Neural cell (in vitro differentiated cells): ENCODE measurements around the gene UACA. TPM values are rescaled to one million over a fixed set of nuclear protein-coding genes. Genes with fewer than 3 reads are reported as not detected.

ENCODE experiments used
- H2AFZ ChIP-seq: fragments of 200-600, 300-800 bp; sonication (generic), shearing (Covaris generic); 2 replicates; pipeline ENCODE4 v1.6.0; 2014; ENCODE audit warnings: low read depth, mild to moderate bottlenecking, antibody characterized with exemption, low read length, moderate library complexity
- H3F3A ChIP-seq: fragments of 200-600 bp; shearing (Covaris generic); 2 replicates; pipeline ENCODE4 v1.6.1; 2016; ENCODE audit warnings: mild to moderate bottlenecking, moderate library complexity, mixed read lengths, antibody characterized with exemption, low read length; ENCODE audit not compliant: insufficient read depth, poor library complexity, severe bottlenecking
- H3K27ac ChIP-seq: fragments of 200-600, 300-800 bp; sonication (generic), shearing (Covaris generic); 2 replicates; pipeline ENCODE4 v1.5.1; 2014; ENCODE audit warnings: mild to moderate bottlenecking, low read length, moderate library complexity
- H3K27me3 ChIP-seq: fragments of 300-800, 200-600 bp; sonication (generic), shearing (Covaris generic); 2 replicates; pipeline ENCODE4 v1.6.0; 2014; ENCODE audit warnings: mild to moderate bottlenecking, low read depth, low read length, moderate library complexity; ENCODE audit not compliant: insufficient read depth
- H3K36me3 ChIP-seq: fragments of 300-800, 200-600 bp; sonication (generic), shearing (Covaris generic); 2 replicates; pipeline ENCODE4 v1.5.1; 2014; ENCODE audit warnings: mild to moderate bottlenecking, antibody characterized with exemption, low read length, moderate library complexity; ENCODE audit not compliant: insufficient read depth
- H3K4me2 ChIP-seq: fragments of 300-800, 200-600 bp; sonication (generic), shearing (Covaris generic); 2 replicates; pipeline ENCODE4 v1.6.0; 2014; ENCODE audit warnings: mild to moderate bottlenecking, low read length
- H3K4me3 ChIP-seq: fragments of 300-800, 200-600 bp; sonication (generic), shearing (Covaris generic); 2 replicates; pipeline ENCODE4 v1.5.1; 2014; ENCODE audit warnings: mild to moderate bottlenecking, low read length, moderate library complexity
- H3K79me2 ChIP-seq: fragments of 200-600 bp; shearing (Covaris generic); replicated peaks from 2 replicates; pipeline ENCODE4 v1.6.0; 2014; ENCODE audit warnings: mild to moderate bottlenecking, low read length, moderate library complexity; ENCODE audit not compliant: insufficient read depth
- H3K9ac ChIP-seq: fragments of 300-800, 200-600 bp; sonication (generic), shearing (Covaris generic); 2 replicates; pipeline ENCODE4 v1.6.1; 2016; ENCODE audit warnings: mild to moderate bottlenecking, low read length, mixed read lengths
- H3K9me2 ChIP-seq: fragments of 200-600 bp; shearing (Covaris generic); 2 replicates; pipeline ENCODE4 v1.6.1; 2016; ENCODE audit warnings: mild to moderate bottlenecking, low read length, mixed read lengths; ENCODE audit not compliant: insufficient read depth
- H3K9me3 ChIP-seq: fragments of 200-600, 300-800 bp; sonication (generic), shearing (Covaris generic); 2 replicates; pipeline ENCODE4 v1.6.1; 2016; ENCODE audit warnings: mild to moderate bottlenecking, mixed run types, low read length, moderate library complexity, mixed read lengths
- H4K20me1 ChIP-seq: fragments of 200-600 bp; shearing (Covaris generic); 2 replicates; pipeline ENCODE4 v1.6.1; 2016; ENCODE audit warnings: mild to moderate bottlenecking, mixed run types; ENCODE audit not compliant: insufficient read depth
- EP300 ChIP-seq: fragments of 450-650 bp; conservative IDR thresholded peaks from 2 replicates; pipeline ENCODE4 v1.6.1; 2014; ENCODE audit warnings: antibody characterized with exemption, mild to moderate bottlenecking, moderate library complexity; ENCODE audit not compliant: poor library complexity, severe bottlenecking
- EZH2 ChIP-seq: fragments of 200-600, 300-800 bp; shearing (Covaris generic), sonication (generic); IDR thresholded peaks from 2 replicates; pipeline ENCODE4 v1.6.1; 2014; ENCODE audit warnings: antibody characterized with exemption, low read length, borderline replicate concordance, mild to moderate bottlenecking; ENCODE audit not compliant: insufficient read depth, poor library complexity, severe bottlenecking
- MXI1 ChIP-seq: fragments of 450-650 bp; conservative IDR thresholded peaks from 2 replicates; pipeline ENCODE4 v1.6.1; 2014; ENCODE audit warnings: antibody characterized with exemption, mild to moderate bottlenecking; ENCODE audit not compliant: poor library complexity, severe bottlenecking
- POLR2AphosphoS5 ChIP-seq: IDR thresholded peaks from 2 replicates; pipeline ENCODE4 v1.6.1; 2012
- RAD21 ChIP-seq: fragments of 450-650 bp; conservative IDR thresholded peaks from 2 replicates; pipeline ENCODE4 v1.6.1; 2014; ENCODE audit warnings: antibody characterized with exemption, mild to moderate bottlenecking, moderate library complexity
- SMC3 ChIP-seq: fragments of 450-650 bp; conservative IDR thresholded peaks from 2 replicates; pipeline ENCODE4 v1.6.1; 2014; ENCODE audit warnings: antibody characterized with exemption, mild to moderate bottlenecking, moderate library complexity; ENCODE audit not compliant: poor library complexity
- TAF1 ChIP-seq: IDR thresholded peaks from 2 replicates; pipeline ENCODE4 v1.6.1; 2012; ENCODE audit warnings: low read depth
- polyA plus RNA-seq: library from polyadenylated mRNA; depleted of rRNA; stranded (reverse); fragments of >200 nt; gene quantifications from 2 replicates; pipeline ENCODE4 v1.2.3, GENCODE V29; 2014
- TF ChIP-seq, protein P1 (sequence below): IDR thresholded peaks from 2 replicates; pipeline ENCODE4 v1.6.1; 2012; ENCODE audit warnings: borderline replicate concordance
- TF ChIP-seq, protein P2 (sequence below): fragments of 450-650 bp; IDR thresholded peaks from 2 replicates; pipeline ENCODE4 v1.5.1; 2014; ENCODE audit warnings: antibody characterized with exemption, mild to moderate bottlenecking, moderate library complexity; ENCODE audit not compliant: poor library complexity, severe bottlenecking

UACA gene
- polyA plus RNA-seq, 1 donor from 2014 or later: 0.10 TPM

DNA sequence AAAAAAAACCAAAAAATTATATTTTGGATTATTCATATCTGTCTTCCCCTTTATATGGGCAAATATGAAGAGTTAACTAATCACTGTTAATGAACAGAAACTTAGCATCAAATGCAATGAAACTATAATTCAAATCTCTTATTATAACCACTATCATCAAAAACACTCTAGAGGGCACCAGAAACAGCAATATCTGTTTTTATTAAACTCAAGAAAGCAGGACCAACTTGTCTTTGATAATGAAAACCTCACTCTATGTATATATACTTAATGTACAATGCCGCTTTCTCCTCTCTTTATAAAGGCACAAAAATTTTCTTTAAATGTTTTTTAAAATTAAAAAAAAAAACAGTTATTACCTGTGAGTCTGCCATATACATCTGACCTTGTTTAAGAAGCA, 92.7 kb downstream of the UACA start:
- no peak overlapping the region for H3K4me3 ChIP-seq
- no peaks in the 10 kb centered on the region for H4K20me1 ChIP-seq
- no peaks in the 10 kb centered on the region for H3K9me3 ChIP-seq
- no peak for TF ChIP-seq POLR2AphosphoS5
- no peak for TF ChIP-seq RAD21
- no peak for TF ChIP-seq MXI1
- no peak for TF ChIP-seq TAF1
- TF ChIP-seq, protein P1, sequence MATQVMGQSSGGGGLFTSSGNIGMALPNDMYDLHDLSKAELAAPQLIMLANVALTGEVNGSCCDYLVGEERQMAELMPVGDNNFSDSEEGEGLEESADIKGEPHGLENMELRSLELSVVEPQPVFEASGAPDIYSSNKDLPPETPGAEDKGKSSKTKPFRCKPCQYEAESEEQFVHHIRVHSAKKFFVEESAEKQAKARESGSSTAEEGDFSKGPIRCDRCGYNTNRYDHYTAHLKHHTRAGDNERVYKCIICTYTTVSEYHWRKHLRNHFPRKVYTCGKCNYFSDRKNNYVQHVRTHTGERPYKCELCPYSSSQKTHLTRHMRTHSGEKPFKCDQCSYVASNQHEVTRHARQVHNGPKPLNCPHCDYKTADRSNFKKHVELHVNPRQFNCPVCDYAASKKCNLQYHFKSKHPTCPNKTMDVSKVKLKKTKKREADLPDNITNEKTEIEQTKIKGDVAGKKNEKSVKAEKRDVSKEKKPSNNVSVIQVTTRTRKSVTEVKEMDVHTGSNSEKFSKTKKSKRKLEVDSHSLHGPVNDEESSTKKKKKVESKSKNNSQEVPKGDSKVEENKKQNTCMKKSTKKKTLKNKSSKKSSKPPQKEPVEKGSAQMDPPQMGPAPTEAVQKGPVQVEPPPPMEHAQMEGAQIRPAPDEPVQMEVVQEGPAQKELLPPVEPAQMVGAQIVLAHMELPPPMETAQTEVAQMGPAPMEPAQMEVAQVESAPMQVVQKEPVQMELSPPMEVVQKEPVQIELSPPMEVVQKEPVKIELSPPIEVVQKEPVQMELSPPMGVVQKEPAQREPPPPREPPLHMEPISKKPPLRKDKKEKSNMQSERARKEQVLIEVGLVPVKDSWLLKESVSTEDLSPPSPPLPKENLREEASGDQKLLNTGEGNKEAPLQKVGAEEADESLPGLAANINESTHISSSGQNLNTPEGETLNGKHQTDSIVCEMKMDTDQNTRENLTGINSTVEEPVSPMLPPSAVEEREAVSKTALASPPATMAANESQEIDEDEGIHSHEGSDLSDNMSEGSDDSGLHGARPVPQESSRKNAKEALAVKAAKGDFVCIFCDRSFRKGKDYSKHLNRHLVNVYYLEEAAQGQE: no peak
- TF ChIP-seq EZH2: no peak
- peak; percentile 25 for TF ChIP-seq SMC3
- TF ChIP-seq, protein P2, sequence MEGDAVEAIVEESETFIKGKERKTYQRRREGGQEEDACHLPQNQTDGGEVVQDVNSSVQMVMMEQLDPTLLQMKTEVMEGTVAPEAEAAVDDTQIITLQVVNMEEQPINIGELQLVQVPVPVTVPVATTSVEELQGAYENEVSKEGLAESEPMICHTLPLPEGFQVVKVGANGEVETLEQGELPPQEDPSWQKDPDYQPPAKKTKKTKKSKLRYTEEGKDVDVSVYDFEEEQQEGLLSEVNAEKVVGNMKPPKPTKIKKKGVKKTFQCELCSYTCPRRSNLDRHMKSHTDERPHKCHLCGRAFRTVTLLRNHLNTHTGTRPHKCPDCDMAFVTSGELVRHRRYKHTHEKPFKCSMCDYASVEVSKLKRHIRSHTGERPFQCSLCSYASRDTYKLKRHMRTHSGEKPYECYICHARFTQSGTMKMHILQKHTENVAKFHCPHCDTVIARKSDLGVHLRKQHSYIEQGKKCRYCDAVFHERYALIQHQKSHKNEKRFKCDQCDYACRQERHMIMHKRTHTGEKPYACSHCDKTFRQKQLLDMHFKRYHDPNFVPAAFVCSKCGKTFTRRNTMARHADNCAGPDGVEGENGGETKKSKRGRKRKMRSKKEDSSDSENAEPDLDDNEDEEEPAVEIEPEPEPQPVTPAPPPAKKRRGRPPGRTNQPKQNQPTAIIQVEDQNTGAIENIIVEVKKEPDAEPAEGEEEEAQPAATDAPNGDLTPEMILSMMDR: peak; percentile 50
- no peak for TF ChIP-seq EP300
- no peak overlapping the region for H3K27ac ChIP-seq
- no peak overlapping the region for H3K4me2 ChIP-seq
- H3K79me2 ChIP-seq: no peaks in the 10 kb centered on the region
- no peak overlapping the region for H2AFZ ChIP-seq
- H3F3A ChIP-seq: no peaks in the 10 kb centered on the region
- no peak overlapping the region for H3K9ac ChIP-seq
- H3K27me3 ChIP-seq: no peaks in the 10 kb centered on the region
- H3K36me3 ChIP-seq: no peaks in the 10 kb centered on the region
- H3K9me2 ChIP-seq: no peaks in the 10 kb centered on the region

DNA sequence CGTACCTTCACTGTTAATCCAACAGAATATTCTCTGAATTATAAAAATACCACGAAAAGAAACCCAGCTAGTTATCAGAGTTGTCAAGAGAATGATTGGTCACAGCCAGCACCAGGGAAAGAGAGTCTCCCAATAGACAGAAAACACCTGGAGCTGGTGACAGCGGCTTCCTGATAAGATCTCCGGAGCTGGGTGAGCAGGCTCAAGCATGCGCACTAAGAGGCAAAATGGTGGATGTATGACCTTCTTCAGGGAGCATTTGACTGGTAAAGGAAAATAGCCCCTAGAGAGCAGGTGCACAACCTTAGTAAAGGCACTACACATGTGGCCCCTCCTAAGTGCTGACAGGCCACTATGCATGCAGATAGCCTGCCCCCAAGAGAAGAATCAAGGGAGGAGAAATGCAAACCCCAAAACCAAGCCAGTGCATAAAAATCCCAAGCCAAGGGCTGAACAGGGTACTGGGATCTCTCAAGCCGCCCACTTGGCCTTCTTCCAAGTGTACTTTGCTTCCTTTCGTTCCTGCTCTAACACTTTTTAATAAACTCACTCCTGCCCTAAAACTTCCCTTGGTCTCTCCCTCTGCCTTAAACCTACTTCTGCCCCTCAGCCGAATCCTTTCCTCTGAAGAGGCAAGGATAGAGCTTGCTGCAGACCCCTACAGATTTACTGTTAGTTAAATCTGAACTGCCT, 93.2 kb downstream of the UACA start:
- no peaks in the 10 kb centered on the region for H3F3A ChIP-seq
- no peak overlapping the region for H3K4me3 ChIP-seq
- H3K4me2 ChIP-seq: no peak overlapping the region
- no peak overlapping the region for H3K9ac ChIP-seq
- H3K79me2 ChIP-seq: no peaks in the 10 kb centered on the region
- no peaks in the 10 kb centered on the region for H3K36me3 ChIP-seq
- no peak overlapping the region for H2AFZ ChIP-seq
- TF ChIP-seq, protein P2: no peak
- TF ChIP-seq EP300: no peak
- no peaks in the 10 kb centered on the region for H3K9me3 ChIP-seq
- no peaks in the 10 kb centered on the region for H4K20me1 ChIP-seq
- H3K9me2 ChIP-seq: no peaks in the 10 kb centered on the region
- H3K27ac ChIP-seq: no peak overlapping the region
- H3K27me3 ChIP-seq: no peaks in the 10 kb centered on the region
